Measurements from ENCODE around the gene DTNBP1. TPM values are rescaled to one million over a fixed set of nuclear protein-coding genes. Genes with fewer than 3 reads are reported as not detected.
"Not testable (repeated sequence)": the region's sequence is repeated elsewhere in the genome, so short reads cannot be mapped to it uniquely, and the experiment has no call there.

The DTNBP1 gene
- total RNA-seq, 1 donor from 2014 or later, result 19.2 TPM

DNA sequence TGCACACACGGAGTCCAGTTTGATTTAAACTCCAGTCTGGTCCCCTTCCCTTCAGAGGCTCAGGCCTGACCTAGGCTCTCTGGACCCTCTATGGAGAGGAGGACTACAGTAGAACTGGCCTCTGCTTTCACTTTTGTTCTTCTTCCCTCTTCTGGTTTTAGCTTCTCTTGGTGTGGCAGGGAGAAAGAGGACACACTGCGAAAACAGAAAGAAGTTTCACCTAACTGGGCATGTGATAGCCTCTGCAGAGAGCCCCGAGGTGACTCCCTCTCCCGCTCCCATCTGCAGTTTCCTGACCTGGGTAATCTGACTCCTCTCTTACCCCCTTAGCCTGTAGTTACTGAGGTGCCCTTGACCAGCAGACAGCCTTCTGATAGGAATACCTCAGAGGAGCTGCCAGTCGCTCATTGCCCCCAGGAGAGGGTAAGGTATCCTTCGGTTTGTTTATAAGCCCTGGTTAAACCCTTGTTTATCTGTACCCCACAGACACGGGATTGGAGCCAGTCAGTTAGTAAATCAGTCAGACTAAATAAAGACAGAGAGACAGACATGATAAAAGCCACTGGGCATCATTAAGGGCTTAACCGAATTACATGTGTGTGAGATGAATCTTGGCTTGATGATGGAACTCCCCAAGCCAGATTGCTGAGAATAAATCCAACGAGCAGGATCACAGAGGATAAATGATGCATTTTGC, 12.0 kb upstream of the DTNBP1 start:
- no peaks in the 10 kb centered on the region for H3K9me3 ChIP-seq (replicated peaks)
- peaks cover 14% of the 10 kb centered on the region for H3K4me1 ChIP-seq
- DNase-seq, result no peak
- intact Hi-C loops (cut with micrococcal nuclease), result no loop called here
- H3K27ac ChIP-seq (replicated peaks), result no peak overlapping the region
- H3K4me3 ChIP-seq, result no peak overlapping the region
- peaks cover 9% of the 10 kb centered on the region for H3K27me3 ChIP-seq (ENCODE audit: low read depth)
- TF ChIP-seq, protein P1, sequence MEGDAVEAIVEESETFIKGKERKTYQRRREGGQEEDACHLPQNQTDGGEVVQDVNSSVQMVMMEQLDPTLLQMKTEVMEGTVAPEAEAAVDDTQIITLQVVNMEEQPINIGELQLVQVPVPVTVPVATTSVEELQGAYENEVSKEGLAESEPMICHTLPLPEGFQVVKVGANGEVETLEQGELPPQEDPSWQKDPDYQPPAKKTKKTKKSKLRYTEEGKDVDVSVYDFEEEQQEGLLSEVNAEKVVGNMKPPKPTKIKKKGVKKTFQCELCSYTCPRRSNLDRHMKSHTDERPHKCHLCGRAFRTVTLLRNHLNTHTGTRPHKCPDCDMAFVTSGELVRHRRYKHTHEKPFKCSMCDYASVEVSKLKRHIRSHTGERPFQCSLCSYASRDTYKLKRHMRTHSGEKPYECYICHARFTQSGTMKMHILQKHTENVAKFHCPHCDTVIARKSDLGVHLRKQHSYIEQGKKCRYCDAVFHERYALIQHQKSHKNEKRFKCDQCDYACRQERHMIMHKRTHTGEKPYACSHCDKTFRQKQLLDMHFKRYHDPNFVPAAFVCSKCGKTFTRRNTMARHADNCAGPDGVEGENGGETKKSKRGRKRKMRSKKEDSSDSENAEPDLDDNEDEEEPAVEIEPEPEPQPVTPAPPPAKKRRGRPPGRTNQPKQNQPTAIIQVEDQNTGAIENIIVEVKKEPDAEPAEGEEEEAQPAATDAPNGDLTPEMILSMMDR (IDR thresholded peaks at IDR 0.05; ENCODE audit: borderline replicate concordance), result no peak
- H3K36me3 ChIP-seq, result no peaks in the 10 kb centered on the region

DNA sequence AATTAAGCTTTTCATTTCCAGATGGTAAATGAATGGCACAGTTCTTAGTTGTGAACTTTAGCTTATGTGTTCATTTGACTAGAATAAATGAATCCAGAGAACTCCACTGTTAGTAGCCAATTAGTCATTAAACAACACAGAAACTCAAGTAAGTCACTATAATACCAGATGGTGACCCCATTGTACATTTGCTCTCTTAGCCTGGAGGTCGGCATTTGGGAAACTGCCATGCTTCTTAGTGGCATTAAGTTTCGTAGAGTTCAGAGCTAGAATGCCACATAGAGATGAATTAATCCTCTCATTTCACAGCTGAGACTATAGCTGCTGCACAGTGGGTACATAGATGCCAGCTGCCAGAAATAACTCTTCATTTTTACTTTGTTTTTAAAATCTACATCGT, 10.8 kb upstream of the DTNBP1 start:
- Histone ChIP-seq H3K36me3 (no peaks in the 10 kb centered on the region), H3K4me3 (no peak overlapping the region), H3K27me3 (ENCODE audit: low read depth) (peaks cover 9% of the 10 kb centered on the region), H3K27ac (replicated peaks) (no peak overlapping the region), H3K9me3 (replicated peaks) (no peaks in the 10 kb centered on the region), H3K4me1 (peaks cover 14% of the 10 kb centered on the region)
- no peak for DNase-seq
- intact Hi-C loops (cut with micrococcal nuclease), result no loop called here
- TF ChIP-seq, protein P1 (IDR thresholded peaks at IDR 0.05; ENCODE audit: borderline replicate concordance), result no peak

DNA sequence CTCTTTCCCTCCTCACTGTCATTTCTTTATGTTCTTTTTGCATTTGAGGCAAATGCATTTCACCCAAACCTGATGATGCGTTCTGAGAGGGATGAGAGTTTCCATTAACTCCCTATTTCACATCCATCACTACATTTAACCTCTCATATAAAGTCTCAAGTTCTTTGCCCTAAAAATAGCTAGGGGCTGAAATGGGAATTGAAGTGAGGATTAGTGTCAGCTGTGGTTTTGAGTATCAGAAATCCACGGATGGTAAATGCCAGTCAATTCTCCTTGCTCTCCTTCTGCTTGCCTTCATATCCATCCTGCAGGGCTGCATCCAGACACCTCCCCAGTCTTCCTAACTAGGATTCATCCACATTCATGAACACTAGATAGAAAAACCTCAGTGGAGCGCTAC, 10.0 kb upstream of the DTNBP1 start:
- H3K27me3 ChIP-seq (ENCODE audit: low read depth), result peaks cover 9% of the 10 kb centered on the region
- H3K36me3 ChIP-seq, result no peaks in the 10 kb centered on the region
- H3K9me3 ChIP-seq (replicated peaks), result no peaks in the 10 kb centered on the region
- intact Hi-C loops (cut with micrococcal nuclease), result no loop called here
- no peak overlapping the region for H3K4me3 ChIP-seq
- DNase-seq, result no peak
- H3K4me1 ChIP-seq, result peaks cover 14% of the 10 kb centered on the region
- no peak overlapping the region for H3K27ac ChIP-seq (replicated peaks)
- TF ChIP-seq, protein P1 (IDR thresholded peaks at IDR 0.05; ENCODE audit: borderline replicate concordance), result no peak

DNA sequence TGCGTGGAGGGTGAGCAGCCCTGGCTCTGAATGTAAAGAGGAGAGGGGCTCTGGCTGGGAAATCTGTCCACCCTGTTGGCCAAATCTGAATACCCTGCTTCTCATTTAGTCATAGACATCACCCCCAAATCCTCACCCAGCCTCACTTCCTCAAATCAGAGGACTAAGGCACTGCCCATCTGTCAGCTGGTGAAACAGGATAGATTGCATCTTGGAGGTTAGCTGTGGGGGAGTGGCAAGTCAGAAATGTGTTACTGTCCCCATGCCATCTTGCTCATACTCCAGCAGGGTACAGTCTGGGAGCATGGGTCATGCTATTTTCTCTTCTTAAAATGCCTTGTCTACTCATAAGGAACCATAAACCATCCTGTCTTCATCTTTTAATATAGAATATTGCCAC, 9.5 kb upstream of the DTNBP1 start:
- DNase-seq, result no peak
- Histone ChIP-seq H3K4me3 (no peak overlapping the region), H3K4me1 (peaks cover 14% of the 10 kb centered on the region), H3K27me3 (ENCODE audit: low read depth) (peaks cover 9% of the 10 kb centered on the region), H3K27ac (replicated peaks) (no peak overlapping the region), H3K9me3 (replicated peaks) (no peaks in the 10 kb centered on the region), H3K36me3 (no peaks in the 10 kb centered on the region)
- intact Hi-C loops (cut with micrococcal nuclease), result no loop called here
- TF ChIP-seq, protein P1 (IDR thresholded peaks at IDR 0.05; ENCODE audit: borderline replicate concordance), result no peak

DNA sequence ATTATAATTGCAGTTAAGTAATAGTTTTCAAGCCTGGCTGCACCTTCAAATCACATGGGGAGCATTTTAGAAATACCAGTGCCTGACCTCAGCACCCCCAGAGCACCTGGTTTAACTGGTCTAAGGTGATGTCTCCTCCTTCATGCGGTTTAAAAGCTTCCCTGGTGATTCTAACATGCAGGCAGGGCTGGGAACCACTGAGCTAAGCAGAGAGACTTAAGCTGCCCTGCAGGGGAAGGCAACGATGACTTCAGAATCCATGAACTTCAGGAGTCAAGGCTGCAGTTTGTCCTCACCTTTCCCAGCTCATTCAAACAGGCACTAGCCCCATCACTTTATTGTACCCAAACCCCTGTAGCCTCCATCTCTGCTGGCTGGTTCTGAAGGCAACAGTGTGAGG, 6.1 kb upstream of the DTNBP1 start:
- TF ChIP-seq, protein P1 (IDR thresholded peaks at IDR 0.05; ENCODE audit: borderline replicate concordance), result no peak
- H3K27me3 ChIP-seq (ENCODE audit: low read depth), result peaks cover 9% of the 10 kb centered on the region
- H3K27ac ChIP-seq (replicated peaks), result no peak overlapping the region
- no peaks in the 10 kb centered on the region for H3K4me1 ChIP-seq
- intact Hi-C loops (cut with micrococcal nuclease), result no loop called here
- H3K36me3 ChIP-seq, result no peaks in the 10 kb centered on the region
- DNase-seq, result no peak
- no peaks in the 10 kb centered on the region for H3K9me3 ChIP-seq (replicated peaks)
- H3K4me3 ChIP-seq, result no peak overlapping the region

DNA sequence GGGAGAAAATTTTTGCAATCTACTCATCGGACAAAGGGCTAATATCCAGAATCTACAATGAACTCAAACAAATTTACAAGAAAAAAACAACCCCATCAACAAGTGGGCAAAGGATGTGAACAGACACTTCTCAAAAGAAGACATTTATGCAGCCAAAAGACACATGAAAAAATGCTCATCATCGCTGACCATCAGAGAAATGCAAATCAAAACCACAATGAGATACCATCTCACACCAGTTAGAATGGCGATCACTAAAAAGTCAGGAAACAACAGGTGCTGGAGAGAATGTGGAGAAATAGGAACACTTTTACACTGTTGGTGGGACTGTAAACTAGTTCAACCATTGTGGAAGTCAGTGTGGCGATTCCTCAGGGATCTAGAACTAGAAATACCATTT, 4.1 kb upstream of the DTNBP1 start:
- DNase-seq; H3K36me3 ChIP-seq; H3K27ac ChIP-seq (replicated peaks); H3K4me3 ChIP-seq; H3K27me3 ChIP-seq (ENCODE audit: low read depth); intact Hi-C loops (cut with micrococcal nuclease); H3K9me3 ChIP-seq (replicated peaks): not testable (repeated sequence)
- peaks cover 16% of the 10 kb centered on the region for H3K4me1 ChIP-seq

Data from left ventricle myocardium inferior (tissue), 1 donor.